Smooth muscle cell (in vitro differentiated cells): ENCODE data around the gene ACOT7. TPM values are rescaled to one million over a fixed set of nuclear protein-coding genes. Genes with fewer than 3 reads are reported as not detected.

ENCODE experiments used
- DNase-seq: peaks from one replicate; lab custom pipeline; 2025; ENCODE audit not compliant: unreplicated experiment; lab: John Stamatoyannopoulos, UW
- H2AFZ ChIP-seq: fragments of 200-600 bp; sonication (generic); 2 replicates; pipeline ENCODE4 v1.6.0; 2016; ENCODE audit warnings: antibody characterized with exemption, low read depth, mild to moderate bottlenecking
- H3F3A ChIP-seq: fragments of 200-600 bp; sonication (generic); 2 replicates; pipeline ENCODE4 v1.6.0; 2017; ENCODE audit warnings: antibody characterized with exemption, low read depth
- H3K27ac ChIP-seq: fragments of 200-600 bp; sonication (generic); 2 replicates; pipeline ENCODE4 v1.5.1; 2016; ENCODE audit warnings: low read depth, mild to moderate bottlenecking
- H3K27me3 ChIP-seq: fragments of 200-600 bp; sonication (generic); 2 replicates; pipeline ENCODE4 v1.6.1; 2016; ENCODE audit warnings: low read depth, mild to moderate bottlenecking
- H3K36me3 ChIP-seq: fragments of 200-600 bp; sonication (generic); 2 replicates; pipeline ENCODE4 v1.5.1; 2016; ENCODE audit warnings: low read depth
- H3K4me1 ChIP-seq: fragments of 200-600 bp; sonication (generic); 2 replicates; pipeline ENCODE4 v1.5.1; 2016; ENCODE audit warnings: low read depth
- H3K4me2 ChIP-seq: fragments of 200-600 bp; sonication (generic); 2 replicates; pipeline ENCODE4 v1.6.0; 2016; ENCODE audit warnings: mild to moderate bottlenecking
- H3K4me3 ChIP-seq: fragments of 200-600 bp; sonication (generic); 2 replicates; pipeline ENCODE4 v1.5.1; 2016; ENCODE audit warnings: mild to moderate bottlenecking
- H3K79me2 ChIP-seq: fragments of 200-600 bp; sonication (generic); 2 replicates; pipeline ENCODE4 v1.6.0; 2016; ENCODE audit warnings: low read depth, mild to moderate bottlenecking
- H3K9ac ChIP-seq: fragments of 200-600 bp; sonication (generic); 2 replicates; pipeline ENCODE4 v1.6.0; 2016; ENCODE audit warnings: low read depth
- H3K9me3 ChIP-seq: fragments of 200-600 bp; sonication (generic); replicated peaks from 2 replicates; pipeline ENCODE4 v1.5.1; 2016; ENCODE audit warnings: low read depth
- H4K20me1 ChIP-seq: fragments of 200-600 bp; sonication (generic); 2 replicates; pipeline ENCODE4 v1.6.0; 2016; ENCODE audit warnings: low read depth
- WGBS: methylation state at CpG from one replicate; pipeline ENCODE4 v1.1.7; 2016; ENCODE audit warnings: low lambda C conversion rate; 5-methylcytosine and 5-hydroxymethylcytosine counted together
- polyA plus RNA-seq: library from polyadenylated mRNA; unstranded; fragments of >200 nt; fragmentation: Nextera tagmentation; extraction: Ambion mirVana; gene quantifications from 2 replicates; pipeline ENCODE4 v1.2.1, GENCODE V29; 2016
- total RNA-seq: library from RNA; depleted of rRNA; stranded (reverse); fragments of >200 nt; gene quantifications from 2 replicates; pipeline ENCODE4 v1.2.3, GENCODE V29; 2014
- TF ChIP-seq, protein P1 (sequence below): fragments of 200-600 bp; sonication (generic); IDR thresholded peaks from 2 replicates; pipeline ENCODE4 v1.5.1; 2017; ENCODE audit warnings: borderline replicate concordance, mild to moderate bottlenecking, antibody characterized with exemption; ENCODE audit not compliant: insufficient read depth, poor library complexity, severe bottlenecking

Gene ACOT7
- total and polyA plus RNA-seq, 2 experiments from 2014 or later: 19.5 to 53.8 TPM

DNA sequence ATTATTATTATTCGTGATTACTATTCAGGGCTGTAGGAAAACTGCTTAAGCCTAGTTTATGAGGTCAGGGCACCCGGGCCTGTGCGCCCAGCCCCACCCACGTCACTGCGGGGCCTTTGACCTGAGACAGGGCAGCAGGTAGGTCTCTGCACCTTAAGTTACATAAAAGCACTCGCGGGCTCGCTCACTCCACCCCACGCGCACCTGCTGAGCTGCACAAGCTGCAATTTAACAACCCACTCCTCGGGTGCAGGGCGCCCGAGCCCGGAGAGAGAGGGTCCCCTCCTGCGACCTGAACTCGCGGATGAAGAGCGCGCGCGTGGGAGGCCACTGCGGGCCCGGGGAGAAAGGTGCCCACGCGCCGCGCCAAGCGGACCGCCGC is 158.3 kb downstream of the ACOT7 start:
- Histone ChIP-seq H2AFZ (no peak overlapping the region), H3F3A (no peaks in the 10 kb centered on the region), H3K27ac (no peak overlapping the region), H3K27me3 (peaks cover 21% of the 10 kb centered on the region), H3K79me2 (peaks cover 14% of the 10 kb centered on the region), H3K4me1 (peaks cover 12% of the 10 kb centered on the region), H3K9me3 (no peaks in the 10 kb centered on the region), H3K4me2 (peak overlapping the region; percentile 87), H4K20me1 (peaks cover 16% of the 10 kb centered on the region), H3K36me3 (peaks cover 5% of the 10 kb centered on the region), H3K9ac (peak overlapping the region; percentile 41), H3K4me3 (peak overlapping the region; percentile 62)
- TF ChIP-seq, protein P1, sequence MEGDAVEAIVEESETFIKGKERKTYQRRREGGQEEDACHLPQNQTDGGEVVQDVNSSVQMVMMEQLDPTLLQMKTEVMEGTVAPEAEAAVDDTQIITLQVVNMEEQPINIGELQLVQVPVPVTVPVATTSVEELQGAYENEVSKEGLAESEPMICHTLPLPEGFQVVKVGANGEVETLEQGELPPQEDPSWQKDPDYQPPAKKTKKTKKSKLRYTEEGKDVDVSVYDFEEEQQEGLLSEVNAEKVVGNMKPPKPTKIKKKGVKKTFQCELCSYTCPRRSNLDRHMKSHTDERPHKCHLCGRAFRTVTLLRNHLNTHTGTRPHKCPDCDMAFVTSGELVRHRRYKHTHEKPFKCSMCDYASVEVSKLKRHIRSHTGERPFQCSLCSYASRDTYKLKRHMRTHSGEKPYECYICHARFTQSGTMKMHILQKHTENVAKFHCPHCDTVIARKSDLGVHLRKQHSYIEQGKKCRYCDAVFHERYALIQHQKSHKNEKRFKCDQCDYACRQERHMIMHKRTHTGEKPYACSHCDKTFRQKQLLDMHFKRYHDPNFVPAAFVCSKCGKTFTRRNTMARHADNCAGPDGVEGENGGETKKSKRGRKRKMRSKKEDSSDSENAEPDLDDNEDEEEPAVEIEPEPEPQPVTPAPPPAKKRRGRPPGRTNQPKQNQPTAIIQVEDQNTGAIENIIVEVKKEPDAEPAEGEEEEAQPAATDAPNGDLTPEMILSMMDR: no peak
- WGBS: 0% methylated on average over 23 of the region's 30 CpGs
- no peak for DNase-seq

- Histone ChIP-seq H3F3A (no peaks in the 10 kb centered on the region), H2AFZ (no peak overlapping the region), H3K27ac (no peak overlapping the region), H3K4me3 (peak overlapping the region; percentile 62), H3K79me2 (peaks cover 14% of the 10 kb centered on the region), H3K36me3 (peaks cover 5% of the 10 kb centered on the region), H3K27me3 (peaks cover 15% of the 10 kb centered on the region), H4K20me1 (peaks cover 16% of the 10 kb centered on the region), H3K9ac (peak overlapping the region; percentile 41), H3K4me1 (peaks cover 12% of the 10 kb centered on the region), H3K9me3 (no peaks in the 10 kb centered on the region), H3K4me2 (peak overlapping the region; percentile 87)
- no peak for DNase-seq
- TF ChIP-seq, protein P1: no peak
- WGBS: 45% methylated on average over 20 of the region's 20 CpGs
Observed at GRCh38 chr1:6234502-6235295, 158.9 kb downstream of the ACOT7 start.

GRCh38 chr1:6233376-6233775 is 160.2 kb downstream of the ACOT7 start:
- peaks cover 4% of the 10 kb centered on the region for H3K4me1 ChIP-seq
- H2AFZ ChIP-seq: no peak overlapping the region
- no peak overlapping the region for H3K27ac ChIP-seq
- no peak overlapping the region for H3K4me3 ChIP-seq
- 60% methylated on average over 1 of the region's 1 CpG for WGBS
- H4K20me1 ChIP-seq: peaks cover 16% of the 10 kb centered on the region
- peaks cover 5% of the 10 kb centered on the region for H3K36me3 ChIP-seq
- H3K9ac ChIP-seq: no peak overlapping the region
- no peaks in the 10 kb centered on the region for H3K9me3 ChIP-seq
- H3K4me2 ChIP-seq: no peak overlapping the region
- H3K79me2 ChIP-seq: peaks cover 14% of the 10 kb centered on the region
- TF ChIP-seq, protein P1: no peak
- peaks cover 2% of the 10 kb centered on the region for H3K27me3 ChIP-seq
- H3F3A ChIP-seq: no peaks in the 10 kb centered on the region
- no peak for DNase-seq

DNA sequence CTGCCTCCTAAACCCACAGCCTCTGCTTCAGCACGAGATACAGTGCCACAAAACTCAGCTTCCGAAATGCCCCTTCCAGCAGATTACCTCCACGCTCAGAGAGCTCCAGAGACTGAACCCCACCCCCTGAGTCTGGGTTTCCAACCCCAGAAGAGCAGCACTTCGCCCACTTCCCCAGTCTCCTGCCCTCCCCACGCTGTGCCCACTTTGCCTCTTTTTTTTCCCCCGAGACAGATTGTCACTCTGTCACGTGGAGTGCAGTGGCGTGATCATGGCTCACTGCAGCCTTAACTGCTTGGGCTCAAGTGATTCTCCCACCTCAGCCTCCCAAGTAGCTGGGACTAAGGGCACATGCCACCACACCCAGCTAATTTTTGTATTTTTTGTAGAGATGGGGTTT is 167.9 kb downstream of the ACOT7 start:
- Histone ChIP-seq H2AFZ (no peak overlapping the region), H4K20me1 (peaks cover 12% of the 10 kb centered on the region), H3K4me2 (no peak overlapping the region), H3K4me1 (no peaks in the 10 kb centered on the region), H3K9me3 (no peaks in the 10 kb centered on the region), H3F3A (no peaks in the 10 kb centered on the region), H3K4me3 (no peak overlapping the region), H3K27ac (no peak overlapping the region), H3K27me3 (no peaks in the 10 kb centered on the region), H3K36me3 (no peaks in the 10 kb centered on the region), H3K9ac (no peak overlapping the region), H3K79me2 (no peaks in the 10 kb centered on the region)
- DNase-seq: no peak
- WGBS: 94% methylated on average over 8 of the region's 8 CpGs
- TF ChIP-seq, protein P1: no peak
